H7 (cell line): ENCODE measurements around the gene SMYD3. TPM values are rescaled to one million over a fixed set of nuclear protein-coding genes. Genes with fewer than 3 reads are reported as not detected.
A peak's percentile ranks its signal among the peaks of the same experiment; 100 is the strongest.

Source experiments
- DNase-seq: peaks from one replicate; pipeline ENCODE4 v3.0.0; 2012
- H3K27me3 ChIP-seq: 2 replicates; pipeline ENCODE4 v1.6.0; 2011; ENCODE audit warnings: mild to moderate bottlenecking, low read length; ENCODE audit not compliant: control insufficient read depth, insufficient read depth
- H3K36me3 ChIP-seq: replicated peaks from 2 replicates; pipeline ENCODE4 v1.5.1; 2011; ENCODE audit warnings: low read length; ENCODE audit not compliant: control insufficient read depth, insufficient read depth
- H3K4me3 ChIP-seq: 2 replicates; pipeline ENCODE4 v1.5.1; 2011; ENCODE audit warnings: low read depth, mild to moderate bottlenecking, control low read depth, low read length, moderate library complexity; ENCODE audit not compliant: insufficient read depth
- total RNA-seq: library from RNA; depleted of rRNA; stranded (reverse); fragments of >200 nt; shearing (Covaris generic); gene quantifications from 2 replicates; pipeline ENCODE4 v1.2.3, GENCODE V29; 2014

SMYD3 gene
- total RNA-seq, 1 experiment from 2014 or later, result 31.0 TPM

DNA sequence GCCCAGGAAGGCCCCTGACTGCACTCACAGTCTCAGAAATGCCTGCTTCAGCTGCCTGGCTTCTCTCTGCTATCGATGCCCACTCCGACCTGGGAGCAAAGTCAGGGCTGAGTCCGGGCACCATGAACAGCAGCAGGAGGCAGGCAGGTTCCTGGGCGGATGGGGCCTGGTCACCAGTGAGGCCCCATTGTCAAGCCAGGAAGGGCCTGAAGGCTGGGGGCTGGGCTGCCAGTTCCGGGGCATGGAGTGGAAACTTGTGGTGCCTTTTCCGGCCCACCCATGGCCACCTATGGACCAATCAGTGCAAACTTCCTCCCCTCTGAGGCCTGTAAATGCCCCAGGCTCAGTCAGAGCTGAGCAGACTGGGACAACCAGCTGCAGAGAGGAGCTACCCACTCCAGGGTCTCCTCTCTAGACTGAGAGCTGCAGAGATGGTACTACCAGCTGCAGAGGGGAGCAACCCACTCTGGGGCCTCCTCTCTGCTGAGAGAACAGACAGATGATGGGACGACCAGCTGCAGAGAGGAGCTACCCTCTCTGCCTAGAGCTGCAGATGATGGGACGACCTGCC is 286.5 kb downstream of the SMYD3 start:
- H3K4me3 ChIP-seq, result no peak overlapping the region
- DNase-seq, result no peak
- no peaks in the 10 kb centered on the region for H3K27me3 ChIP-seq
- no peaks in the 10 kb centered on the region for H3K36me3 ChIP-seq

DNA sequence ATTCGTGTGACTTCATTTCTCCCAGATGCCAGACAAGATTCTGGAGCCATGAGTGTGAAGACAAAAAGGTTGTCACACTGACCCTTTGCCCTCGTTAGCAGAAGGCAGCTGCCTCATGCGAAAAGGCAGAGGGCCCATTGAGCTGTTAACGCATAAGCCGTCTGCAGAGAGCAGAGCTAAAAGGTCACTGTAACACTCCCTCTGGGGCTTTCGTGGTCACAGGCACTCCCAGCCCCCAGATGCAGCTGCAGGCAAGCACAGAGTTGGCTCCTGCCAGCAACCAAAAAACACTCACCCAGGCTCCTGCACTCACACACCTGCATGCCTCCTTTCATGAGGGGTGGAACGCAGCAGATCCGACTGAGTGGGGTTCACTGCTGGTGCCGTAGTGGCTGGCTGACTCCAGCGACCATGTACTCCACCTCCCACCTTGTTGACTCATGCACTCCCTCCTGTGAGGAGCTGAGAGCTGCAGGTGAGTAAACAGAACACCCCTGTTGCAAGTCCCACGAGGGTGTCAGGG is 287.5 kb downstream of the SMYD3 start:
- Histone ChIP-seq H3K36me3 (no peaks in the 10 kb centered on the region), H3K27me3 (no peaks in the 10 kb centered on the region), H3K4me3 (no peak overlapping the region)
- peak; percentile 46 for DNase-seq

DNA sequence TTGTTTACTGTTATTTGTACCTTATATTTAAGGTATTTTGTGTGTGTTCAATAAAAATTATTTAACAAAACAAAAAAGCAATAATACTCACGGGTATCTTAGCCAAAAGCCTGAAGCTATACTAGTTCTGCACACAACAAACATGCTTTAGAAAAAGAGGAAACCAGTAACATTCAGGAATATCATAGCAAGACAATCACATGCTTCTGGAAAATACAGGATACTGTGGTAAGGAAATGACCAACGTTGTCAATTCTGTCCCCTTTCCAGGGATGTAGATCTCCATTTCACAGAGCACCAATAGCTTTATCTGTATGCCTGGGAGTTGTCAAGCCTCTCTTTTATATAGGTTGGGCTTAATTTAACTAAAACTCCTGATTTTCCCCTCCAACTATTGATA is 288.4 kb downstream of the SMYD3 start:
- H3K27me3 ChIP-seq, result no peaks in the 10 kb centered on the region
- DNase-seq, result no peak
- H3K36me3 ChIP-seq, result no peaks in the 10 kb centered on the region
- H3K4me3 ChIP-seq, result no peak overlapping the region

DNA sequence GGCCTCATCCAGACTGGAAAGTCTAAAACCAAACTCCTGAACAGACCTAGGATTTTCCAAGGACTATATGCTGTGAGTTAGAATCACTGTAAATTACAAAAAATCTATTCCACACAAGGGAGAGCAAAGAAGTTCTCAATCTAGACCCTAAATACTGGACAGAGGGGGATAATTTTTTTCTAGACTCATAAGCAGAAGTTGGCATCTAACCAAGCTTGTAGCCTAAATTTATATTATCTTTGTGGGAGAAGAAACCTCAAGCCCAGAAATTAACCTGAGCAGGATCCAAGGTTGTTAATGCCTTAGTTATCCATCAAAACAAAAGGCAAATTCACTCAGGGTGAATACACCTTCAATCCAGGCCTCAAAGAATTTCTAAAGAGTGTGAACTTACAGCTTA is 290.2 kb downstream of the SMYD3 start:
- no peaks in the 10 kb centered on the region for H3K36me3 ChIP-seq
- no peaks in the 10 kb centered on the region for H3K27me3 ChIP-seq
- no peak for DNase-seq
- no peak overlapping the region for H3K4me3 ChIP-seq

DNA sequence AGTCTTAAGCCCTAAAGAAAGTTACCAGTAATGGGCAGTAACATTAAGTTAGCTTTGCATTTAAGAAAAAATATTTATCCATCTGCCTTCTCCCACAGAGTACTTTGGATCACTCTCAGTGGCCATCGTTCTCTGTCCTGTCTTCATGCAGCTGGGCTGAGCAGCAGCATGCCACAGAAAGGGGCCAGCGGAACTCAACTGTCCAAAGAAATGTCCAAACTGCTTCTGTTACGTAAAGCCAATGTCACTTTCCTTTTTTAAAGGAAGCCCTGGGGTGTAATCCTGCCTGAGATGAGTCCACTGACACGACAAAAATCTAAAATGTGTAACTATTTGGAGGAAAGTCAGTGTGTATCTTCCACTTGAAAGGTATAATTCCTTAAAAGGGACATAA is 291.6 kb downstream of the SMYD3 start:
- Histone ChIP-seq H3K36me3 (no peaks in the 10 kb centered on the region), H3K27me3 (no peaks in the 10 kb centered on the region), H3K4me3 (no peak overlapping the region)
- no peak for DNase-seq

DNA sequence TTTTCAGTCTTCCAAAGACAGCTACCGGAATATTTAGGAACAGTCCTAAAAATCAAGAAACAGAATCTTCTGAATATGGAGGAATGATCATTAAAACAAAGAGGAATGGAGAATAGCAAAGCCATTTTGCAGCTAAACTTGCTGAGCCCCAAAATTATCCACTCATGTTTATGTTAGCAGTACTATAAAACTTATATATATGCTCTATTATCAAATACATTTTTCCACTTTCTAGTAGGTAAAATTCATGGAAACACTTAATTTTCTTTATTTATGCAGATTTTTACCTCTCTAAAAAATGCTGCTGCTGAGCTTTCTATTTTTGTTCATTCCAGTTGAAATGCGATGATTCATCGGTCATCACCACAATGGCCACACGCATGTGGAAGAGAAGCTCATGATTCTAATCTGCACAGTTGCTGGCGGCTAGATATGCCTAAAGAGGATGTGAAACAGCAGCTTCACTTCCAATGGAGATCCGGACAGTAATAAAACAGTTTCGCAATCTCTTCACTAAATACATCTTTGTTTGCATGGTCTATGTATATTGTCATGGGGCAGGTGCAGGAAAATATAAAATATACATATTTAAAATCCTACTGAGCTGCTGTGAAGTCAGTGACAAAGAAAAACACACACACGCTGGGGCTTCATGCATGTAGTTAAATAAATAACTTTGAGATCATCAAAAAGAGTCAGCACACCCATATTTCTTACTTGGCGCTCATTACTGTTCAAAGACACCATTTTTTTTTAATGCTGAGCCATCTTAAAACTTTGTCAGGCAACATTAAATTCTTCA is 292.2 kb downstream of the SMYD3 start:
- no peak for DNase-seq

DNA sequence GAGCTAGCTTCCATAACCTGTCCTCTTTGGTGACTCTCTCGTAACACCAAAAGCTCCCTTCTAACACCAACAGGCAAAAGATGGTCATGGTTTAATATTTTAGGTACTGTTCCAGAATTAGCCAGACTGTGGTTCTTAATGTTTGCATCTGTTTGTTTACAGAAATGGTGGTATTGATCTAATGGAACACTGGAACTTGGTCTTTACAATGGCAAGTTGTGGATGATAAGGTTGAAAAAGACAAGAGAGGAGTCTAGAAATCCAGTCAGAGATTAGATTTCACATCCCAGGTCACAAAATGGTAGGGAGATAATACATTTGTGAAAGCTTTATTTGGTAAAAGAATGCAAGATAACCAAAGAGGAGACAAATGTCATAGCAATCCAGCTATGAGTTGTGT is 293.1 kb downstream of the SMYD3 start:
- H3K36me3 ChIP-seq, result no peaks in the 10 kb centered on the region
- no peak overlapping the region for H3K4me3 ChIP-seq
- H3K27me3 ChIP-seq, result no peaks in the 10 kb centered on the region
- DNase-seq, result no peak

More for the DNA sequence above, 292.2 kb downstream of the SMYD3 start:
- no peaks in the 10 kb centered on the region for H3K36me3 ChIP-seq
- H3K27me3 ChIP-seq, result no peaks in the 10 kb centered on the region
- H3K4me3 ChIP-seq, result no peak overlapping the region

DNA sequence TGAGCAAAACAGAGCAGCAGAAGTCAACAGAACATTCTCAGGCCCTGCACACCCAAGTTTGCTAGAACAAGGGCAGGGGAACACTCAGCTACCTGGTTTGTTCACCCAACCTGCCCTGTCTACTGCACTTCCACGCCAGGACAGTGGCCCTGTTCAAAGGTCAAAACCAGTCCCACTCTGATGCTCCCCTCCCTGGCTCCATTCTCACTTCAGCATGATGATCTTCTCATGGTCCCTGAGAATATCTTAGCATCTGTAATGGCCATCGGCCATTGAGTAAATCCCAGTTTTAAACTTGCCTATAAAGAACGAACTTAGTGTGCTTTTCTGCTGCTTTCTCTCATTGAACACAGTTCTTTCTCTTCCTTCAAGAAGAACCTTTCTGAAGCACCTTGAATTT is 293.6 kb downstream of the SMYD3 start:
- DNase-seq, result no peak
- H3K27me3 ChIP-seq, result no peaks in the 10 kb centered on the region
- no peaks in the 10 kb centered on the region for H3K36me3 ChIP-seq
- no peak overlapping the region for H3K4me3 ChIP-seq

DNA sequence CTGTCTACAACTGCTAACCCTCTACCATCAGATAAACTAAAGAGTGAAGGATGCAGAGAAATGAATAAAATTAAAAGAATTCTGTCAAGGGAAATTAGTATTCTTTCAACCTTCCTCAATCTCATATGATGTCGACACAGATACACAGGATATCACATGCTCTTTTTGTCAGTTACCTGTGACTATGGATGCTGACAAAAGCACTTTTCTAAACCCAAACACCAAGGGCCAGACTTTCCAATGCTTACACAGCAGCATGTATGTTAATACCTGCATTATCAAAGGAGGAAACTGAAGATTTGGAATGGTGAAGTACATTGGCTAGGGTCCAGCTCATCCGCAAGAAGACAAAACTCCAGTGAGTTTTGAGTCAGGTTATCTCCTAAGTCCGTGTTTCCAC is 294.0 kb downstream of the SMYD3 start:
- no peaks in the 10 kb centered on the region for H3K36me3 ChIP-seq
- no peak for DNase-seq
- no peak overlapping the region for H3K4me3 ChIP-seq
- H3K27me3 ChIP-seq, result no peaks in the 10 kb centered on the region

DNA sequence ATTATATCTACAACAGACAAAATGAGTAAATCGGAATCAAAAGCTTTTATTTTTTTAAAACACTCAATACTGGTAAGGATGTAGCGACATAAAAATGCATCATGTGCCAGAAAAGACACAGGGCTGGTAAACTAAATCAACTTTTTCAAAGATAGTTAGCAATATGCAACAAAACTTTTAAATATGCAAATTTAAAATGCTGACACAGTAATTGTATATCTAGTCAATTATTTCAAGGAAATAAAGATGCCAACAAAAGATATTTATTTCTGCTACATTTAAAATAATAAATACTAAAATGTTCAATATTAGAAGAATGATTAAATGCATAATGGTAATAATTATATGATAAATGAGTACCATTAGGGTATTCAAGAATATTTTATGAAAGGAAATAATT is 295.1 kb downstream of the SMYD3 start:
- DNase-seq, result no peak
- Histone ChIP-seq H3K36me3 (no peaks in the 10 kb centered on the region), H3K4me3 (no peak overlapping the region), H3K27me3 (no peaks in the 10 kb centered on the region)

DNA sequence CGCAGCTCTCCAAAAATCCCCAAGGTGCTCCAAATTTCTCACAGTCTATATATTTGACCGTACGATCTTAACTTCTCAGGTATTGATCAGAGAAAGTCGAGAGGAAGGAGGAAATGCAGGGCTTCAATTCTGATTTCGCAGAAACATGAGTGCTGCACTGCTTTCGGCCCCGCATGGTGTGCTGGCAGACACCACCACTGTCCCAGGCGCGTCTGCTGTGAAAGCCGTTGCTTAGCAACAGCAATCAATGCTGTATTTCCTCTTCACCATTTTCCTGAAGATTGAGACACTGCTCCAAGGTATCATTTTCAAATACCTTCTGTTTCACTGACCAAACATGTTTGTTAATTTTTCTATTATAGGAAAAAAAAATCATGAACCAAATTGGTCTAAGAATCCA is 296.3 kb downstream of the SMYD3 start:
- H3K36me3 ChIP-seq, result no peaks in the 10 kb centered on the region
- peak; percentile 53 for DNase-seq
- H3K4me3 ChIP-seq, result no peak overlapping the region
- H3K27me3 ChIP-seq, result no peaks in the 10 kb centered on the region

DNA sequence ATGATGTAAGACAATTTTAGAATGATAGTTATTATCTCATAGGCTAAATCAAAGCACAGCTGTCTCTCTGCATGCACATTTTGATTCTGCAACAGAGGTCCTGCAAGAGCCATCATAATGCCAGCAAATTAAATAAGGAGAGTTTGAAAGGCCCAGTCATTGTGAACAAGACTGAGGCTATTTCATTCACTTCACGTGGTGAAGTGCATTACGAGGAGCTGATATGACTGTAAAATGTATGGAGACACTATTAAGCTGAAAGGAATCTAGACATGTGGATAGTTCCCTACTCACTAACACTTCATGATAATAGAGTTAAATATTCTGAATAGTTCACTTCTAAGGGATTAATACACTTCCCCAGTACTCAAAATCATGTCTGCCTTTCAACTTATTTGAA is 299.0 kb downstream of the SMYD3 start:
- no peak overlapping the region for H3K4me3 ChIP-seq
- DNase-seq, result no peak
- no peaks in the 10 kb centered on the region for H3K36me3 ChIP-seq
- no peaks in the 10 kb centered on the region for H3K27me3 ChIP-seq

DNA sequence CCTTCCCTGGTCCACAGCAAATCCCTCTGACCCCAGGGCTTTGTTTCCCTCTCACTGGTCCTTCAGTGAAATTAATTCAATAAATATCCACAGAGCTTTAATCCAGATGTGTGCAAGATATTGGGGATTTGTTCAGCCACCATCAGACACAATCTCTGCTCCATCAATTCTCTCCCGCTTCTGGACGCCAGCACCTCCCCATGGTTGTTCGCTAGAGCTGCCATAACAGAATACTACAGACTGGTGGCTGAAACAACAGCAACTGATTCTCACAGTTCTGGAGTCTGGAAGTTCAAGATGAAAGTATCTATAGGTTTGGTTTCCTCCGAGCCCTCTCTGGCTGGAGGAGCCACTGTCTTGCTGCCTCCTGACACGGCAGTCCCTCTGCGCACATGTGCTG is 303.9 kb downstream of the SMYD3 start:
- DNase-seq, result no peak
- H3K4me3 ChIP-seq, result no peak overlapping the region
- no peaks in the 10 kb centered on the region for H3K36me3 ChIP-seq
- H3K27me3 ChIP-seq, result no peaks in the 10 kb centered on the region

DNA sequence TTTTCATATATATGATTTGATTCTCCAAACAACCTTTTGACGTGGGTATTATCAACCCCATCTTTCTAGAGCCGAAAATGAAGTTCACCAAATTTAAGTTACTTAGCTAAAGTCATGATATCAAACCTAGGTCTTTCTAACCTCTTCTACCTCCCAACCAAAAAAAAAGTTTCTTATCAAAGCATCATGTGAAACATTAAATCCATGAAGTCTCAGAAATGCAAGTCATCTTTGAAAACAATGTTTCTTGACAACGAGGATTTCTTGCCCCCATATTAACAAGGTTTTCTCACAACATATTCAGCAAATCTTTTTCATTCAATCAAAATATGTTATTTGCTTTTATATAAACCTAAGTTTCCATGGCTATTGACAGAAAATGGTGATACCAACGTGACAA is 306.3 kb downstream of the SMYD3 start:
- DNase-seq, result no peak
- H3K36me3 ChIP-seq, result no peaks in the 10 kb centered on the region
- H3K27me3 ChIP-seq, result no peaks in the 10 kb centered on the region
- no peak overlapping the region for H3K4me3 ChIP-seq

DNA sequence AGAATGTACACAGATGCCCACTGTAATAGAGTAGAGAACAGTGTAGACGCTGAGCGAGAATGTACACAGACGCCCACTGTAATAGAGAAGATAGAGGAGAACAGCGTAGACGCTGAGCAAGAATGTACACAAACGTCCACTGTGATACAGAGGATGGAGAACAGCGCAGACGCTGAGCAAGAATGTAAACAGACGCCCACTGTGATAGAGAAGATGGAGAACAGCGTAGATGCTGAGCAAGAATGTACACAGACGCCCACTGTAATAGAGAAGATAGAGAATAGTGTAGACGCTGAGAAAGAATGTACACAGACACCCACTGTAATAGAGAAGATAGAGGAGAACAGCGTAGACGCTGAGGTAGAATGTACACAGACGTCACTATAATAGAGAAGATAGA is 306.9 kb downstream of the SMYD3 start:
- H3K36me3 ChIP-seq, result no peaks in the 10 kb centered on the region
- H3K27me3 ChIP-seq, result no peaks in the 10 kb centered on the region
- no peak for DNase-seq
- no peak overlapping the region for H3K4me3 ChIP-seq
